NT2/D1 (cell line): ENCODE measurements around the gene ANKFN1.
"Not testable (repeated sequence)": the region's sequence is repeated elsewhere in the genome, so short reads cannot be mapped to it uniquely, and the experiment has no call there.

ENCODE experiments used
- DNase-seq: peaks from one replicate; pipeline ENCODE4 v3.0.0-alpha.2; 2011; ENCODE audit warnings: low read depth, low spot score
- H3K27me3 ChIP-seq: 2 replicates; pipeline ENCODE4 v1.6.0; 2011; ENCODE audit warnings: mild to moderate bottlenecking; ENCODE audit not compliant: insufficient read length, insufficient read depth
- H3K36me3 ChIP-seq: 2 replicates; pipeline ENCODE4 v1.6.1; 2011; ENCODE audit warnings: mild to moderate bottlenecking, low read length, mixed read lengths; ENCODE audit not compliant: insufficient read depth, insufficient read length
- H3K4me1 ChIP-seq: 2 replicates; pipeline ENCODE4 v1.5.1; 2011; ENCODE audit not compliant: insufficient read depth, insufficient read length
- H3K4me3 ChIP-seq: 2 replicates; pipeline ENCODE4 v1.5.1; 2011; ENCODE audit warnings: low read depth; ENCODE audit not compliant: insufficient read length
- H3K9ac ChIP-seq: 2 replicates; pipeline ENCODE4 v1.6.0; 2011; ENCODE audit warnings: low read depth; ENCODE audit not compliant: insufficient read length
- H3K9me3 ChIP-seq: 2 replicates; pipeline ENCODE4 v1.5.1; 2011; ENCODE audit warnings: mild to moderate bottlenecking, low read length; ENCODE audit not compliant: insufficient read depth
- SUZ12 ChIP-seq: IDR thresholded peaks from 2 replicates; pipeline ENCODE4 v1.6.1; 2011; ENCODE audit not compliant: insufficient read length, insufficient read depth; ENCODE audit errors: extremely low read depth
- YY1 ChIP-seq: IDR thresholded peaks from 2 replicates; pipeline ENCODE4 v1.6.1; 2011; ENCODE audit not compliant: insufficient read length, insufficient read depth
- ZNF274 ChIP-seq: IDR thresholded peaks from 2 replicates; pipeline ENCODE4 v1.6.1; 2011; ENCODE audit warnings: mild to moderate bottlenecking, low read depth, low read length

ANKFN1 gene

GRCh38 chr17:56262803-56263202 lies 109.5 kb downstream of the ANKFN1 start:
- Histone ChIP-seq H3K9me3 (no peaks in the 10 kb centered on the region), H3K4me3 (no peak overlapping the region), H3K4me1 (no peaks in the 10 kb centered on the region), H3K27me3 (no peaks in the 10 kb centered on the region), H3K9ac (no peak overlapping the region), H3K36me3 (no peaks in the 10 kb centered on the region)
- no peak for TF ChIP-seq YY1
- no peak for TF ChIP-seq ZNF274
- no peak for TF ChIP-seq SUZ12
- no peak for DNase-seq

- Histone ChIP-seq H3K9ac (no peak overlapping the region), H3K4me3 (no peak overlapping the region), H3K9me3 (no peaks in the 10 kb centered on the region), H3K27me3 (no peaks in the 10 kb centered on the region), H3K4me1 (no peaks in the 10 kb centered on the region), H3K36me3 (no peaks in the 10 kb centered on the region)
- no peak for DNase-seq
- no peak for TF ChIP-seq ZNF274
- no peak for TF ChIP-seq YY1
- TF ChIP-seq SUZ12, result no peak
These were observed 116.5 kb downstream of the ANKFN1 start for GRCh38 chr17:56269556-56270389.

GRCh38 chr17:56274491-56274890 lies 121.2 kb downstream of the ANKFN1 start:
- Histone ChIP-seq H3K9ac (no peak overlapping the region), H3K27me3 (no peaks in the 10 kb centered on the region), H3K4me3 (no peak overlapping the region), H3K4me1 (no peaks in the 10 kb centered on the region), H3K9me3 (no peaks in the 10 kb centered on the region), H3K36me3 (no peaks in the 10 kb centered on the region)
- no peak for TF ChIP-seq SUZ12
- DNase-seq, result no peak

GRCh38 chr17:56284482-56284881 lies 131.2 kb downstream of the ANKFN1 start:
- no peak for TF ChIP-seq ZNF274
- TF ChIP-seq YY1, result no peak
- no peak for TF ChIP-seq SUZ12
- DNase-seq, result no peak
- H3K9ac ChIP-seq, result no peak overlapping the region
- no peaks in the 10 kb centered on the region for H3K36me3 ChIP-seq
- no peaks in the 10 kb centered on the region for H3K4me1 ChIP-seq
- no peaks in the 10 kb centered on the region for H3K9me3 ChIP-seq
- H3K27me3 ChIP-seq, result no peaks in the 10 kb centered on the region
- H3K4me3 ChIP-seq, result no peak overlapping the region

GRCh38 chr17:56288786-56289185 lies 135.5 kb downstream of the ANKFN1 start:
- not testable (repeated sequence) for H3K27me3 ChIP-seq, H3K4me1 ChIP-seq, H3K4me3 ChIP-seq, DNase-seq, H3K9me3 ChIP-seq, H3K36me3 ChIP-seq, H3K9ac ChIP-seq

- Histone ChIP-seq H3K9ac (no peak overlapping the region), H3K4me1 (no peaks in the 10 kb centered on the region), H3K27me3 (no peaks in the 10 kb centered on the region), H3K9me3 (no peaks in the 10 kb centered on the region), H3K36me3 (no peaks in the 10 kb centered on the region), H3K4me3 (no peak overlapping the region)
- TF ChIP-seq ZNF274 (no peak), YY1 (no peak), SUZ12 (no peak)
- DNase-seq, result no peak
These were observed 136.0 kb downstream of the ANKFN1 start for GRCh38 chr17:56289321-56289720.

GRCh38 chr17:56290101-56290801 lies 137.0 kb downstream of the ANKFN1 start:
- Histone ChIP-seq H3K36me3 (no peaks in the 10 kb centered on the region), H3K4me1 (no peaks in the 10 kb centered on the region), H3K27me3 (no peaks in the 10 kb centered on the region), H3K9ac (no peak overlapping the region), H3K9me3 (no peaks in the 10 kb centered on the region), H3K4me3 (no peak overlapping the region)
- TF ChIP-seq YY1 (no peak), ZNF274 (no peak), SUZ12 (no peak)
- no peak for DNase-seq

GRCh38 chr17:56290802-56291118 lies 137.5 kb downstream of the ANKFN1 start:
- no peak for DNase-seq
- no peaks in the 10 kb centered on the region for H3K27me3 ChIP-seq
- no peaks in the 10 kb centered on the region for H3K9me3 ChIP-seq
- no peaks in the 10 kb centered on the region for H3K36me3 ChIP-seq
- no peaks in the 10 kb centered on the region for H3K4me1 ChIP-seq
- no peak overlapping the region for H3K4me3 ChIP-seq
- no peak overlapping the region for H3K9ac ChIP-seq
- no peak for TF ChIP-seq ZNF274
- TF ChIP-seq YY1, result no peak
- no peak for TF ChIP-seq SUZ12
